ENCODE results near the gene FOXN3. TPM values are rescaled to one million over a fixed set of nuclear protein-coding genes. Genes with fewer than 3 reads are reported as not detected.

Gene FOXN3
- polyA plus RNA-seq, 1 of the 3 experiments (the other 2 are of a cell fraction) = 9.8 TPM

DNA sequence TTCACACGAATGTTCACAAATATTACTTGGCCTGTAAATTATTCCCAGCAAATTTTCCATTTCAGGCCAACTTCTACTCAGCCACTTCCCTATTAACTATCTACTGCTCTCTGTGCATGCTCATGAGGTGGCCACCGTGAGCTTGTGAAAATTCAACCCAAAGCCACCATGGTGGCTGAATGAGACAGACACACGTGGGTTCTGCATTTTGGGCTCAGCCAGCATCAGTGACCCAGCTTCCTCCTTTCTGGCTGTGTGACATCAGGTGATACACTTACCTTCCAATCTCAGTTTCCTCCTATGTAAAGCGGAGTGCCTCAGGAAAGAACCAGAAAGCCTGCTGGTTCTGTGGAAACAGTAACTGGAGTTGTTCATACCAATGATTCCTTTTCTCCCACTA, 175.8 kb downstream of the FOXN3 start:
- ChIA-PET POLR2A (no interaction called here), CTCF (interaction anchor here (0.8 to 1.0 kb wide), 2 partner anchors 11 to 33 kb away, joined by 3 read pairs; no protein-coding TSS in a partner anchor)
- 90% methylated on average over 4 of the region's 4 CpGs for WGBS (ENCODE audit: low lambda C conversion rate)
- Histone ChIP-seq H3K27ac (ENCODE audit: low read depth in 2 of 2, low read length in 1 of 2) (no peak overlapping the region), H3K9ac (no peak overlapping the region), H3K27me3 (ENCODE audit: insufficient read depth) (no peaks in the 10 kb centered on the region), H3F3A (replicated peaks; ENCODE audit: insufficient read depth) (no peaks in the 10 kb centered on the region), H2AFZ (ENCODE audit: low read depth) (no peak overlapping the region), H3K4me3 (ENCODE audit: low read depth in 2 of 2, low read length in 1 of 2) (no peak overlapping the region), H3K4me2 (no peak overlapping the region), H4K20me1 (ENCODE audit: insufficient read depth) (no peaks in the 10 kb centered on the region), H3K4me1 (ENCODE audit: control insufficient read depth in 1 of 2, insufficient read depth in 2 of 2, low read depth in 1 of 2, low read length in 1 of 2) (peaks cover 0 to 25% of the 10 kb centered on the region in 2 experiments; a peak in 1 of 4 replicates), H3K79me2 (ENCODE audit: insufficient read depth) (no peaks in the 10 kb centered on the region), H3K36me3 (replicated peaks in 1 of 2; ENCODE audit: control insufficient read depth in 1 of 2, insufficient read depth in 2 of 2, low read length in 1 of 2) (peaks cover 0 to 3% of the 10 kb centered on the region in 2 experiments), H3K9me3 (no peaks in the 10 kb centered on the region), H3K9me2 (no peaks in the 10 kb centered on the region)
- no peak for DNase-seq
- TF ChIP-seq, protein P1, sequence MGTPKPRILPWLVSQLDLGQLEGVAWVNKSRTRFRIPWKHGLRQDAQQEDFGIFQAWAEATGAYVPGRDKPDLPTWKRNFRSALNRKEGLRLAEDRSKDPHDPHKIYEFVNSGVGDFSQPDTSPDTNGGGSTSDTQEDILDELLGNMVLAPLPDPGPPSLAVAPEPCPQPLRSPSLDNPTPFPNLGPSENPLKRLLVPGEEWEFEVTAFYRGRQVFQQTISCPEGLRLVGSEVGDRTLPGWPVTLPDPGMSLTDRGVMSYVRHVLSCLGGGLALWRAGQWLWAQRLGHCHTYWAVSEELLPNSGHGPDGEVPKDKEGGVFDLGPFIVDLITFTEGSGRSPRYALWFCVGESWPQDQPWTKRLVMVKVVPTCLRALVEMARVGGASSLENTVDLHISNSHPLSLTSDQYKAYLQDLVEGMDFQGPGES (IDR thresholded peaks at IDR 0.05; ENCODE audit: low read depth, low read length) = no peak
- TF ChIP-seq YY1 (IDR thresholded peaks at IDR 0.05; ENCODE audit: low read depth) = no peak
- no peak for TF ChIP-seq FOXJ3 (CRISPR knock-in tag; IDR thresholded peaks at IDR 0.05)

DNA sequence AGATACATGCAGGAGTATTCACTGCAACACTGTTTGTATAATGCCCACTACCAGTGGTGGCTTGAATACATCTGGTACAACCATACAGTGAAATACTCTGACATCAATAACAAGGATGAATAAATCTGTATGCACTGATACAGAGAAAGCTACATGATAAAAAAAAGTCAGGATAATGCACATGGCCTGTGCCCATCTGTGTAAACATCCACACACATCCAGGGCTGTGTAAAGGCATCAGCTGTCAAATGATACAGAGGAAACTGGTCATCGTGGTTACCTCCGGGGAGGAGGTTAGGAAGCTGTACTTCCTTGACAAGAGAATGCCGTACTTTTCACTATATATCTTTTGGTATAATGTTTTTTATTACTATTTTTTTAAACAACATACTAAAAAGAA, 176.6 kb downstream of the FOXN3 start:
- DNase-seq = no peak
- Histone ChIP-seq H3K9me2 (no peaks in the 10 kb centered on the region), H3K79me2 (ENCODE audit: insufficient read depth) (no peaks in the 10 kb centered on the region), H3K9me3 (no peaks in the 10 kb centered on the region), H4K20me1 (ENCODE audit: insufficient read depth) (no peaks in the 10 kb centered on the region), H3K36me3 (replicated peaks in 1 of 2; ENCODE audit: control insufficient read depth in 1 of 2, insufficient read depth in 2 of 2, low read length in 1 of 2) (peaks cover 0 to 3% of the 10 kb centered on the region in 2 experiments), H3K27me3 (ENCODE audit: insufficient read depth) (no peaks in the 10 kb centered on the region), H3K4me3 (ENCODE audit: low read depth in 2 of 2, low read length in 1 of 2) (no peak overlapping the region), H3K9ac (no peak overlapping the region), H3F3A (replicated peaks; ENCODE audit: insufficient read depth) (no peaks in the 10 kb centered on the region), H2AFZ (ENCODE audit: low read depth) (no peak overlapping the region), H3K4me2 (no peak overlapping the region), H3K4me1 (ENCODE audit: control insufficient read depth in 1 of 2, insufficient read depth in 2 of 2, low read depth in 1 of 2, low read length in 1 of 2) (peaks cover 0 to 21% of the 10 kb centered on the region in 2 experiments; a peak in 1 of 4 replicates), H3K27ac (ENCODE audit: low read depth in 2 of 2, low read length in 1 of 2) (peak overlapping the region; percentile 21 to 47; a peak in 3 of 4 replicates)
- TF ChIP-seq PBX3 (IDR thresholded peaks at IDR 0.05) (peak; percentile 40), SIN3A (IDR thresholded peaks at IDR 0.05; ENCODE audit: borderline replicate concordance, low read depth, low read length) (no peak), TCF12 (IDR thresholded peaks at IDR 0.05) (peak; percentile 74), GATA2 (CRISPR knock-in tag; IDR thresholded peaks at IDR 0.05) (no peak), MXI1 (IDR thresholded peaks at IDR 0.05; ENCODE audit: low read depth, low read length) (peak; percentile 44; the same call in 1 of the 2 replicates)
- TF ChIP-seq, protein P2, sequence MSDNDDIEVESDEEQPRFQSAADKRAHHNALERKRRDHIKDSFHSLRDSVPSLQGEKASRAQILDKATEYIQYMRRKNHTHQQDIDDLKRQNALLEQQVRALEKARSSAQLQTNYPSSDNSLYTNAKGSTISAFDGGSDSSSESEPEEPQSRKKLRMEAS (IDR thresholded peaks at IDR 0.05; ENCODE audit: low read depth) = peak; percentile 53; the same call in 1 of the 2 replicates
- WGBS (ENCODE audit: low lambda C conversion rate) = 83% methylated on average over 3 of the region's 3 CpGs
- POLR2A ChIA-PET = no interaction called here
- CTCF ChIA-PET = interaction anchor here (0.8 to 1.0 kb wide), 2 partner anchors 11 to 34 kb away, joined by 3 read pairs; no protein-coding TSS in a partner anchor

Measured in SK-N-SH (cell line).